Stimulated activated CD8-positive, alpha-beta memory T cell treated with anti-CD3 and anti-CD28 coated beads, Interleukin-2, amount 100 ng/mL, for 48 hours (primary cell): ENCODE data around the gene P2RX4.
A peak's percentile ranks its signal among the peaks of the same experiment; 100 is the strongest.
"Not testable (repeated sequence)": the region's sequence is repeated elsewhere in the genome, so short reads cannot be mapped to it uniquely, and the experiment has no call there.

Experiments
- DNase-seq, 2 donors: peaks; one replicate each; pipeline ENCODE4 v3.0.0-alpha.2; 2020; ENCODE audit warnings: low read depth in 2 of 2

The P2RX4 gene

DNA sequence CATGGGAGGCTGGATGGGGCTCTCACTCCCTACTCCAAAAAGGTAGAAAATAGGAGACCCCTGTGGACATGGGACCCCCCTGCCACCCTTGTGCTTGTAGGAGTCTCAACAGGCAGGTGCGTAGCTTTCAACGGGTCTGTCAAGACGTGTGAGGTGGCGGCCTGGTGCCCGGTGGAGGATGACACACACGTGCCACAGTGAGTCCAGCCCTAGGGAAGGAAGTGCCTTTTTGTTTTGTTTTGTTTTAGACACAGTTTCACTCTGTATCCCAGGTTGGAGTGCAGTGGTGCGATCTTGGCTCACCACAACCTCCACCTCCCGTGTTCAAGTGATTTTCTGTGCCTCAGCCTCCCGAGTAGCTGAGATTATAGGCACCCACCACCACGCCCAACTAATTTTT lies 12.9 kb downstream of the P2RX4 start:
- DNase-seq: no peak

DNA sequence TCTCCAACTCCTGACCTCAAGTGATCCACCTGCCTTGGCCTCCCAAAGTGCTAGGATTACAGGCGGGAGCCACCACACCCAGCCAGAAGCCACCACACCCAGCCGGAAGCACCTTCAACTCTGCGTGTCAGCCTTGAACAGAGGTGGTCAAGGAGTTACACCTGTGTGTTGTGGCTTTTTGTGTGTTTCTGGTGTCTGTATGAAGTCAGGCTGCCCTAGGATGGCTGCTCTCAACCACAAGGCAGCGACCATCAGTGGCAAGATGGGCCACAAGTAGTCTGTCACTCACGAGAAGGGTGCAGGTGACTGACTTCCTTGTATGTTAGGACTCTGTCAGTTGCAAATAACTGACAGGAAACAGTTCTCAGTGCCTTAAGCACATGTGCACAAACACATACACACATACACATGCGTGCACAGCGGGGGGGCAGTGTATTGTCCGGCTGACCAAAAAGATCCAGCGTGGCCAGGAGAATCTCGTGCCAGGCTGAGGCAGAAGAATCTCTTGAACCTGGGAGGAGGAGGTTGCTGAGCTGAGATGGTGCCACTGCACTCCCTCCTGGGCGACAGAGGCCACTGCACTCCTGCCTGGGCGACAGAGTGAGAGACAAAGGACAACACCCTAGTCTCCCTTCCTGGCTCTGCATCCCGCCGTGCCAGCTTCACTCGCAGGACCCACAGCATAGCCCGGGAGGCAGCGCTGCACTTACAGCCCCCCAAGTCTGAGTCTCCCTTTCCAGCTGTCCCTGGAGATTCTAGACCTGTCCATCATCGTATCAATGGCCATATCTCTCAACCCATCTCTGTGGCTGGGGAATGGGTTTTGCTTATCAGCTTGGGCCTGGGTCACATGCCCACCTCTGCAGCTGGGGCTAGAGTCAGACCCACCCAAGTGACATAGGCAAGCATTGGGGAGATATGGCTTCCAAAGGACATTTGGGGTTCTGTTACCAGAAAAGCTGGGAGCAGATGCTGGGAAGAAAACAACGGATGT lies 13.7 kb downstream of the P2RX4 start:
- peak in 1 of 2 donors; percentile 14 for DNase-seq

DNA sequence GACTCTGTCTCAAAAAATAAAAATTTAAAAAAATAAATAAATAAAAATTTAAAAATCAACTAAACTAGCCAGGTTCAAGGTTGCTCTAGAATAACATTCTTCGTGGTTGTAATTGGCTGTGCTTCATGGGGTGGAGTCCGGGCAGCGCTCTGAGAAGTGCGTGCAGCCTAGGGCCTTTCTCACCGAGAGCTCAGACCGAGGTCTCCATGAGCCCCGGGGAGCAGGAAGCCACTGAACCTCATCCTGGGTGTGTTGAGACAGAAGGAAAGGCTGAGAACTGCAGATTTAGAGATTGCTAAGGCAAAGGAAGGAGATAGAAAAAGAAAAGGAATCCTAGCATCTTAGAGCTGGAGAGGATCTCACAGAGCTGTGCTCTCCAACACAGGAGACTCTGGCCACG lies 14.7 kb downstream of the P2RX4 start:
- no peak for DNase-seq

DNA sequence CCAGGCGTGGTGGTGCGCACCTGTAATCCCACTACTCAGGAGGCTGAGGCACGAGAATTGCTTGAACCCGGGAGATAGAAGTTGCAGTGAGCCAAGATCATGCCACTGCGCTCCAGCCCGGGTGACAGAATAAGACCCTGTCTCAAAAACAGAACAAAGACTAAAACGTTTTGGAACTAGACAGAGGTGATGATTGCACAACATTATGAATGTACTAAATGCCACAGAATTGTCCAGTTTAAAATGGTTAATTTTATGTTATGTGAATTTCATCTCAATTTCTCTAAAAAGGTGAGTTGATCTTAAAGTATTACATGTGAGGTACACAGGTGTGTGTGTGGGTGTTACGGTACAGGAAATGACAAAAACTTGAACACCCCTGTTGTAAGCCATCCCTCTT lies 16.5 kb downstream of the P2RX4 start:
- DNase-seq: no peak

DNA sequence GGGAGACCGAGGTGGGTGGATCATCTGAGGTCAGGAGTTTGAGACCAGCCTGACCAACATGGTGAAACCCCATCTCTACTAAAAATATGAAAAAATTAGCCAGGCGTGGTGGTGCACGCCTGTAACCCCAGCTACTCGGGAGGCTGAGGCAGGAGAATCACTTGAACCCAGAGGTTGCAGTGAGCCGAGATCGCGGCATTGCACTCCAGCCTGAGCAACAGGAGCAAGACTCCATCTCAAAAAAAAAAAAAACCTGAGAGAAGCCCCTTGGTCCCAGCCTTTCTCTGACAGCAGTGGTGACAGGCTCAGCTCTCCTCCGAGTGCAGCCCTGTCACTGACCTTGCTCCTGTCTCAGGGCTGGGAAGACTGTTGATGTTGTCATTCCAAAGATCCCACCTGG lies 16.9 kb downstream of the P2RX4 start:
- not testable (repeated sequence) for DNase-seq

DNA sequence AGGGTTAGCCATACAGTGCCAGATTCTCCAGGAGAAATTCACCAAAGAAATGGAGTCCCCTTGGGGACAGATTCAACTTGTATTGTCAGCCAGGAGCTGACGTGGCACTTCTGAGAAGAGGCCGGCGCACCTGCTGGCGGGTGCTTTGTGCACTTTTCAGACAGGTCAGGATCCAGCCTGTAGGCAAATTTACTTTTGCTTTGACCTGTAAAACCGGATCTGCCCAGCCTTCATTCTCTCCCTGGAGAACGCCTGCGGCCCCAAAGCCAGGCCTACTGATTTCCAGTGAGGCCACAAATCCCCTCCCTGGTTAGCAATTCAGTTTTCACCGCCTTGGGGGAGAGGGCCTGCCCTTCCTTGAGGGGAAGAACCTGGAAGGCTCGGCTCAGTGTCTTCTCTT lies 17.4 kb downstream of the P2RX4 start:
- DNase-seq: no peak

DNA sequence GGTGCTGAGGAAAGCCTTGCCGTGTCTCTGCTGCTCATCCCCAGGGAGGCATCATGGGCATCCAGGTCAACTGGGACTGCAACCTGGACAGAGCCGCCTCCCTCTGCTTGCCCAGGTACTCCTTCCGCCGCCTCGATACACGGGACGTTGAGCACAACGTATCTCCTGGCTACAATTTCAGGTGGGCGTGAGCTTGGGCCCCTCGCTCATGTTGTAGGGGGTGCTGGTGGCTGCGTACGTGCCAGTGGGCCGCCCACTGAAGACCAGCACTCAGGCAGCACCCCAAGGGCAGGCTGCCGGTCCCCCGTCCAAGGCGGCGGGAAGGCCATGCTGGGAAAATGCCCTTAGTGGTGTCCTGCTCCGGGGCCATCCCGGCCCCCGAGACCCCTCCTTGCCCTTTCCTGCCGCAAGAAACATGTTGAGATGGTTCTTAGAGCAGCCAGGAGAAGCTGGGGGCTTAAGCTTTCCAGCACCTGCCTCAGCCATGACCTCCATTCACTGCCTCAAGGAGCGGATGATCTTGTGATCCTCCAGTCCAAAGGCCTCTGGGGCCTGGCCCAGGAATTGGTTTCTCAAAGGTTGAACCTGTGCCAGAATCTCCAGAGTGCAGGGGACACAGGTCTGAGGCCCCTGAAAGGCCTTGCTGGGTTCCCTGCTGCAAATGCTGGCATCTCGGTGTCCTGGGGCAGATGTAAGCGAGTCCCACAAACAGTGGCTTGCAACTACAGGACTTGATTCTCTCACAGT lies 19.2 kb downstream of the P2RX4 start:
- no peak for DNase-seq

DNA sequence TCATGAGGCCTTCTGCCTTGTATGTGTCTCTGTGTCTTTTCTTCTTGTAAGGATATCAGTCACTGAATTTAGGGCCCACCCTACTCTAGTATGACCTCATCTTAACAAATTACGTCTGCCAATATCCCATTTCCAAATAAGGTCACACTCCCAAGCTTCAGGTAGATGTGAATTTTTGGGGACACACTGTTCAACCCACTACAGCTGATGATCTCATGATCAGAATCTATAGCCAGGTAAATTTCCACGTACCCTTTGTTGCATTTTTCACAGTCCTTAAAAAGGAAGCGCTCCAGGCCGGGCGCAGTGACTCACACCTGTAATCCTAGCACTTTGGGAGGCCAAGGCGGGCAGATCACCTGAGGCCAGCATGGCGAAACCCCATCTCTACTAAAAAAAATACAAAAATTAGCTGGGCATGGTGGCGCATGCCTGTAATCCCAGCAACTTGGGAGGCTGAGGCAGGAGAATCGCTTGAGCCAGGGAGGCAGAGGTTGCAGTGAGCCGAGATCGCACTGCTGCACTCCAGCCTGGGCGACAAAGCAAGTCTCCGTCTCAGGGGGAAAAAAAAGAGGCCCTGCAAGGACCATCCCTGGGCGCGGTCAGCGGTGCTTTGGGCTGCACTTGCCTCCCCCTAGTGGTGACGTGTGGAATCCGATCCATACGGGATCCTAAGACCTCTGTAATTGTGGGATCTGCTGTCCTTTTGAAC lies 20.1 kb downstream of the P2RX4 start:
- DNase-seq: peak; percentile 45 to 48

DNA sequence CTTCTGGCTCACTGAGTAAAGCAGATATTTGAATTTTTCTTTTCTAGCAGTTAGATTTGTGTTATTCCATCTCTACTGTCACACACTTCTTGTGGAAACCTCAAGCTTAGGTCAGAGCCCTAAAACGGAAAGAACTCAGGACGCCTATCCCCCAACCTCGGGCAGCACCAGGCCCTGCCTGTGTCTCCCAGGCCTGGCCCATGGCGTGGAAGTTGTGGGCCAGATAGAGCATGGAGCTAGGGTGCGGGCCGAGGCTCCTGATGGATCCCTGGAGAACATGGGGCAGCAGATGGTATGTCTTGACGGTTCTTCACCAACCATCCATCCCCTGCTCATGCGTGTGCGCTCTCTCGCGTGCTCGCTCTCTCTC lies 20.6 kb downstream of the P2RX4 start:
- no peak for DNase-seq

DNA sequence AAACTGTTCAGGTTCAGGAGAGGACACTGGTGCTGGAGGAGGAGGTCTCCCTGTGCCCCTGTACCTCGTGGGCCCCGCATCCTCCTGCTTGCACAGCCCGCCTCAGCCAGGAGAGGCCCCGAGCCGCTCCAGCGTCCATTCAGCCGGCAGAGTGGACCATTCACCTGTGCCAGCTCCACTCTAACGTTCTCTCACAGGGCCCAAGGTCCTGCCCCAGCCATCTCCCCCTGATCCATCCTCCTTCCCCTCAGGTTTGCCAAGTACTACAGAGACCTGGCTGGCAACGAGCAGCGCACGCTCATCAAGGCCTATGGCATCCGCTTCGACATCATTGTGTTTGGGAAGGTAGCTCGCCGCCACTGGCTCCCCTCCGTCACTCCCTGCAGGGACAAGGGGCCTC lies 22.2 kb downstream of the P2RX4 start:
- DNase-seq: no peak

DNA sequence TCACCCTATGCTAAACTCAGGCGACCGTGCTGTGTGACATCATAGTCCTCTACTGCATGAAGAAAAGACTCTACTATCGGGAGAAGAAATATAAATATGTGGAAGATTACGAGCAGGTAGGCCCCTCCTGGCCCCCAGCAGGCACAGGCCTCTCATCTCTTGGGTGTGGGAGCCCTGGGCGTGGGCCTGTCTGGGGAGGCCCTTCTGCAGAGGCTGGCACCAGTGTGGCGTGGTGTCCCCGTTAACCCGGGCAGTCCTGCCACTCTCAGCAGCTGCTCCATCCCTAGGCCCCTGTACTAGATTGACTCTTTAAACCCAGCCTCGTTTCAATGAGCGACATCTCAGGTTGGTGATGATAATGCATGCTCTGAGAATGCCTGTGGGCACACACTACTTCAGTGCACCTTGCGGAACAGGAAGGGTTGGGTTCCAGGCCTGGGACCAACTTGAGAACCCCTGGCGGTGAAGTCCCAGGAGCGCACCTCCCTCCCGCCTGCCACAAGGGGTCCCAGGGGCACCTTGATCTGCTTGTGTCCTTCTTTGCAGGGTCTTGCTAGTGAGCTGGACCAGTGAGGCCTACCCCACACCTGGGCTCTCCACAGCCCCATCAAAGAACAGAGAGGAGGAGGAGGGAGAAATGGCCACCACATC lies 23.2 kb downstream of the P2RX4 start:
- DNase-seq: no peak

DNA sequence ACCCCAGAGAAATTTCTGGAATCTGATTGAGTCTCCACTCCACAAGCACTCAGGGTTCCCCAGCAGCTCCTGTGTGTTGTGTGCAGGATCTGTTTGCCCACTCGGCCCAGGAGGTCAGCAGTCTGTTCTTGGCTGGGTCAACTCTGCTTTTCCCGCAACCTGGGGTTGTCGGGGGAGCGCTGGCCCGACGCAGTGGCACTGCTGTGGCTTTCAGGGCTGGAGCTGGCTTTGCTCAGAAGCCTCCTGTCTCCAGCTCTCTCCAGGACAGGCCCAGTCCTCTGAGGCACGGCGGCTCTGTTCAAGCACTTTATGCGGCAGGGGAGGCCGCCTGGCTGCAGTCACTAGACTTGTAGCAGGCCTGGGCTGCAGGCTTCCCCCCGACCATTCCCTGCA lies 23.7 kb downstream of the P2RX4 start:
- DNase-seq: no peak

DNA sequence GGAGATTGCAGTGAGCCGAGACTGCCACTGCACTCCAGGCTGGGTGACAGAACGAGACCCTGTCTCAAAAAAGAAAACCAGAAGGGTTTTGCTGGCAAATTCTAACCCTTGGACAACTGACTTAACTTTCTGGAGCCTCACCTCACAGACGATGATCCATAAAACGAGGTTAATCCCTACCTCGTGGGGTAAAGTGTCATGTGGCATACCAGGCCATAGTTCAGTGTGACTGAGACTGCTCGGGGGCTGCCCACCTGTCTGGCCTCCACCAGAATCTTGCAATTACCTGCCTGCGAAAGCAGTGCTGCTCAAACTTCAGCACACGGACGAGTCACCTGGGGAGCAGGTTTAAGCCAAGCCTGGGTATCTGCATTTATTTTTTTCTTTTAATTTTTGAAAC lies 26.8 kb downstream of the P2RX4 start:
- no peak for DNase-seq

DNA sequence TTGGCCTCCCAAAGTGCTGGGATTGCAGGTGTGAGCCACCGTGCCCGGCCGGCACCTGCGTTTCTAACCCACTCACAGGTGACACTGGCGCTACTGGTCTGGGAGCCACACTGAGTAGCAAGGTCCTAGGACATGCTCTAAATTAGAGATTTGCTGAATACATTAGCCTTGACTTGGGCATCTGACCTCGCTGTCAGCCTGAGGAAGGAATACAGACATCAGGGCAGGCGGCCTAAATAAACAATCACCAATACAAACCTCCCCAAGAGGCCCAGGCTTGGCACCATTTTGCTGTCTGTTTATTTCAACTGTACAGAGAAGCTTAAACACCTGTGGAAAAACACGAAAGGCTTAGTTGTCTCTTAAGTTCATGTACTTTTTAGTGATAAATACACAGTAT lies 27.5 kb downstream of the P2RX4 start:
- no peak for DNase-seq

DNA sequence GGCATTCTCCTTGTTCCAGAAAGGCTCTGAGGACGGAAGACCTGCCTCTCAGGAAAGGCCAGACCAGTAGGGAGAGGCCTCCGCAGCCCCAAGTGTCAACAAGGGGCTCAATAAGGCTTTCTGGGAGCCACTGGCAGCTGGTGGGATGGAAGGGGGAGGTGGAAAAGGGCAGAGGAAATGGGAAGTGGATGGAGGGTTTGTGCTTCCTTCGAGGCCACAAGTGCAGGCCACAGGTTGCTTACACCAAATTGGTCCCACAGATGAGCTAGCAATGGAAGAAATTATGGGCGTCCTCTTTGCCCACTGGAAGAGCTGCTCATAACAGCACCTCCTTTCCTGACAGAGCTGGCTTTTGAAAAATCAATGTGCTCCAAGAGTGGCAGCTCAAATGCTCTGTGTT lies 28.2 kb downstream of the P2RX4 start:
- no peak for DNase-seq

DNA sequence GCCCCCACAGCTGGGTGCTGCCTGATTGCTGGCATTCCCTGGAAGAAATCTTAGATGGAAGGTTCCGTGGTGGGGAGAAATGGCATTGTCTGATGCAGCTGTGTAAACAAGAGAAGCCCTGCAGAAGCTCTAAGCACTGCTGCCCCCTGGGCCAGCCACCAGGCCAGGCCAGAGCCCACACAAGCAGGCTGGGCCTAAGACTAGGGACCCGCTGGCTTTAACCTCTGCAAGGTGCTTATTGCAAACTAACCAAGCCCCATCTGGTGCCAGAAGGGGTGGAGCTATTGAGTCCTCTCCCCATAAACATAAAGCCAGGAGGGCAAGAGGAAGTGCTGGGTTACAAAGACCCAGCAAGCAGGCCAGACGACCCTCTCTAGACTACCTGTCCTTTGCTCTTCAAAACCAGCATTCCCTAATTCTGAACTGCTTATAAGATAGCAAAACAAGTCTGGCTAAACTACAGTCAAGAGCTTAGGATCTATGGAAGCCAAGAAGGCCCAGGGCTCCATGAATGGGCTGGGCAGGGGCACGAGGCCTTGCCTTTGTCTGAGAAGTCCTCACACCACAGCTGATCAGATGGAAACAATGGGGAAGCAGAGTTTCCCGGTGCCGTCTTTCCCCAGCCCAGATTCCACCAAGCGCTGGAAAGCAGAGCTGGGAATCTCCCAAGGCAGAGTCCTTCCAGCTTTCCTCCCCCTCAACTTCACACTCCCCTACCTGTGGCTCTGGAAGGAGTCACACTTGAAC lies 28.8 kb downstream of the P2RX4 start:
- no peak for DNase-seq

DNA sequence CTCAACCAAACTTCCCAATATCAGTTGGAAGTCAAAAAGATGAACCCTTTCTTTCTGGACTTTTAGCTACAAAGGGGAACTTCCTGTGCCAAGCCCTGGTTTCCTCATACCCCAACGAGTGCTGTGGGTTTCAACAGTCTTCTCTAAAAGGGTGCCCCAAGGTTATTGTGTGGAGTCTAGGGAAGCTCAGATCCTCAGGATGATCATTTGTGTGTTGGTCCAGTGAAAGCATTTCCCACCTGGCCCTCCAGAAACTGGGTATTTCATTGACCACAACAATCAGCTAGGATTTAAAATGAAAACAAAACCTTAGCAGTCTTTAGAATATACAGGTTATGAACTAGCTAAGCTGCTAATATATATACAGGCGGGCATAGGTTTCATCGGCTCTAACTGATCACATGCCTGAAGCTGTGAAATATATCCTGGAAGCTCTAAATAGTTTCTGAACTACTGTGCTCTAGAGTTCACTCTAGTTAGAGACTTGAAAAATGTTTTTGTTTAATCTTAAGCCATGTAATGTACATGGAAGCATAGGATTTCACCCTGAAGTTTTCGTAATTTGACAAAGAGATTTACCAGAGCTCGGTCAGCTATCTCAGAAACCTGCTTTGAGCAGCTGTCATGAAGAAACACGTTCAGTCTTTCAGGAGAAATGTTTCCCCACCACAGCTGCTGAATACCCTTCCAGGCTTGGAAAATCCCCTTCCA lies 29.6 kb downstream of the P2RX4 start:
- DNase-seq: no peak

DNA sequence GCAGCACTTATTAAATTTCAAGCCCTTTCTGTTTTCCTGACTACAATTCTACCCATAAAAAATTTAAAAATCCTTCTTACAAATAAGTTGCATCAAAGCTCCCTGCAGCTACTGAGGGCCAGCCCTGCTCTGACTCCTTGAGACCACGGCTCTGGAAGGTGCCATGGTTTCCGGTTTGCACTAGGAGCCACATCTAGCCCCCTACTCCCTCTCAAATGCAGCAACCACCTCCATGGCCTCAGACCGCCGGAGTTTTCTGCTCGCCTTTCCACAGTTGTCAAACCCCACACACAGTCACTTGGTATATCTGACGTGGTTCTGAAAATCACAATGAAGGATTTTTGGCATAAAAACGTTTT lies 30.1 kb downstream of the P2RX4 start:
- no peak for DNase-seq

DNA sequence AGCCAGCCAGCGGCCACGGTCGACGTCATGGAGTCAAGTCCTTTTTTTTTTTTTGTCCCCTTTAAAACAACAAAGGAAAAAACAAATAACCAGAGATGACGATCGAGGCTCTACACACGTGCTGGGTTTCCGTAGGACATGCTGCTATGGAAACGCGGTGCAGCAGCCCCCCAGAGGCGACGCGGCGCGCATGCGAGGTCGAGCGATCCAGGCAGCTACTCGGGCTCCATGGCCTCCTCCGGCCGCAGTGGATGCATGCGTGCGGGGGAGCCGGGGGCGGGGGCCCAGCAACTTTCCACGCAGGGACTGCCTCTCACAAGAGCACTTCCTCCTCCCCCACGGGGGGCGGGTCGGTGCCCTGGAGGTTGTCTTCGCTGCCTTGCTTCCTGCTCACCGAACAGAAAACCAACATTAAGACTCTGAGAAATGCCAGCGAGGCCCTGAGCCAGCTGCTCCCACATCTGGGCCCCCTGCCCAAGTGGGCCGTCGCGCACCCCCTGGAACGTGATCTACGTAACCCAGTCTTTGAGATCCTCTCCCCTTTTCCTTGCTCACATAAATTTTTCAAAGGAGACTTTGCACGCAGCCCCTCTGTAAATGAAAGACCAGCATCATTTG lies 30.7 kb downstream of the P2RX4 start:
- DNase-seq: peak; percentile 67 to 72
